Vagina (tissue), 2 donors: ENCODE data around the gene SH3RF1. TPM values are rescaled to one million over a fixed set of nuclear protein-coding genes. Genes with fewer than 3 reads are reported as not detected.

Experiments used
- DNase-seq, 2 donors: peaks; one replicate each; pipeline ENCODE4 v3.0.0-alpha.2; 2017; ENCODE audit errors: extremely low spot score in 2 of 2
- H3K27ac ChIP-seq: fragments of 200-600 bp; sonication (generic); one replicate; pipeline ENCODE4 v1.5.1; 2019
- H3K27me3 ChIP-seq: fragments of 200-600 bp; sonication (generic); one replicate; pipeline ENCODE4 v1.5.1; 2019
- H3K36me3 ChIP-seq, 2 donors: fragments of 200-600 bp; sonication (generic); one replicate each; pipeline ENCODE4 v1.5.1; 2017 to 2019
- H3K4me1 ChIP-seq: fragments of 200-600 bp; sonication (generic); one replicate; pipeline ENCODE4 v1.5.1; 2019
- H3K4me3 ChIP-seq, 2 donors: fragments of 200-600 bp; sonication (generic); 1 replicate in 1 of 2; 2 replicates in 1 of 2; pipeline ENCODE4 v1.5.1; 2016 to 2019
- H3K9me3 ChIP-seq: fragments of 200-600 bp; sonication (generic); one replicate; pipeline ENCODE4 v1.5.1; 2019
- CTCF ChIP-seq, 3 experiments: fragments of 450-650 bp in 2 of 3; fragments of 200-600 bp in 1 of 3; sonication (generic) in 1 of 3; IDR thresholded peaks; one replicate each; pipeline ENCODE4 v1.5.1; 2017 to 2019; ENCODE audit warnings: antibody characterized with exemption in 3 of 3, mild to moderate bottlenecking in 2 of 3, moderate library complexity in 2 of 3
- POLR2A ChIP-seq, 2 donors: fragments of 450-650 bp; IDR thresholded peaks; one replicate each; pipeline ENCODE4 v1.6.1; 2017; ENCODE audit warnings: antibody characterized with exemption in 2 of 2, mild to moderate bottlenecking in 2 of 2, moderate library complexity in 2 of 2
- POLR2AphosphoS5 ChIP-seq, 2 donors: sonication (generic); formaldehyde crosslinking; IDR thresholded peaks; one replicate each; pipeline ENCODE4 v1.9.0; 2017; ENCODE audit warnings: antibody characterized with exemption in 2 of 2, mild to moderate bottlenecking in 2 of 2, low read depth in 1 of 2; ENCODE audit not compliant: insufficient read depth in 1 of 2
- intact Hi-C: fragments of 100-400 bp; cut with DNase I; formaldehyde crosslinking; loops from one replicate; pipeline ENCODE4 v1.15.1; 2023
- total RNA-seq: library from RNA; depleted of rRNA; stranded (reverse); fragments of >200 nt; gene quantifications from one replicate; pipeline ENCODE4 v1.2.3, GENCODE V29; 2016

Gene SH3RF1
- total RNA-seq, 1 donor from 2014 or later = 16.0 TPM

GRCh38 chr4:169312690-169313422 lies 42.1 kb upstream of the SH3RF1 start:
- Histone ChIP-seq H3K4me1 (peaks cover 11% of the 10 kb centered on the region), H3K27ac (no peak overlapping the region), H3K4me3 (no peak overlapping the region), H3K9me3 (no peaks in the 10 kb centered on the region), H3K36me3 (no peaks in the 10 kb centered on the region), H3K27me3 (no peaks in the 10 kb centered on the region)
- intact Hi-C loops = no loop called here
- TF ChIP-seq CTCF (IDR thresholded peaks at IDR 0.05) (no peak), POLR2A (IDR thresholded peaks at IDR 0.05) (no peak), POLR2AphosphoS5 (IDR thresholded peaks at IDR 0.05; ENCODE audit: insufficient read depth in 1 of 2, low read depth in 1 of 2) (no peak)
- no peak for DNase-seq

GRCh38 chr4:169311643-169312365 lies 41.0 kb upstream of the SH3RF1 start:
- no peak for DNase-seq
- no peaks in the 10 kb centered on the region for H3K36me3 ChIP-seq
- intact Hi-C loops = no loop called here
- TF ChIP-seq CTCF (IDR thresholded peaks at IDR 0.05) (peak in 1 of 3 experiments; percentile 17), POLR2AphosphoS5 (IDR thresholded peaks at IDR 0.05; ENCODE audit: insufficient read depth in 1 of 2, low read depth in 1 of 2) (no peak)
- no peaks in the 10 kb centered on the region for H3K9me3 ChIP-seq
- H3K27ac ChIP-seq = no peak overlapping the region
- H3K27me3 ChIP-seq = no peaks in the 10 kb centered on the region
- no peak overlapping the region for H3K4me3 ChIP-seq
- peaks cover 11% of the 10 kb centered on the region for H3K4me1 ChIP-seq

- Histone ChIP-seq H3K36me3 (no peaks in the 10 kb centered on the region), H3K4me1 (peaks cover 3% of the 10 kb centered on the region), H3K4me3 (no peak overlapping the region), H3K27me3 (no peaks in the 10 kb centered on the region), H3K27ac (no peak overlapping the region), H3K9me3 (no peaks in the 10 kb centered on the region)
- TF ChIP-seq CTCF (IDR thresholded peaks at IDR 0.05) (no peak), POLR2AphosphoS5 (IDR thresholded peaks at IDR 0.05; ENCODE audit: insufficient read depth in 1 of 2, low read depth in 1 of 2) (no peak), POLR2A (IDR thresholded peaks at IDR 0.05) (no peak)
- intact Hi-C loops = no loop called here
- DNase-seq = no peak
Measured at GRCh38 chr4:169309326-169309967, 38.7 kb upstream of the SH3RF1 start.

DNA sequence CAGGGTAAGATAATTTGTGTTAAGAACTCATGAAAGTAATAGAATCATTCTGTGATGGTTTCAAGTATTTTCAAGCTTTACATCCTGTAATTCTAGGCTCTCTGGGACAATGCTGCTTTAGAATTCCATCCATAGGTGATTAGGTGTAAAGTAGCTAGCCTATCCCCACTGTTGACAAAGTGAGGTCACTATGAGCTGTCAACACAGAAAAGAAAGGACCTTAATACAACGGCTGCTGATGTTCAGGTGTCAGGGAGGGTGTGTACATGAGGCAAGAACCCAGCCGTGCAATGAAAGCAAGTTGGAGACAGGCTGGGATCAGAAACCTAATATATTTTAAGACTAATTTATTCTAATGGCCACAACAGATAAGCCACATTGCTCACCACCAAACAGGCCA lies 36.8 kb upstream of the SH3RF1 start:
- intact Hi-C loops = no loop called here
- H3K4me3 ChIP-seq = no peak overlapping the region
- H3K36me3 ChIP-seq = no peaks in the 10 kb centered on the region
- H3K9me3 ChIP-seq = no peaks in the 10 kb centered on the region
- no peaks in the 10 kb centered on the region for H3K27me3 ChIP-seq
- TF ChIP-seq CTCF (IDR thresholded peaks at IDR 0.05) = no peak
- no peak for TF ChIP-seq POLR2A (IDR thresholded peaks at IDR 0.05)
- TF ChIP-seq POLR2AphosphoS5 (IDR thresholded peaks at IDR 0.05; ENCODE audit: insufficient read depth in 1 of 2, low read depth in 1 of 2) = no peak
- H3K4me1 ChIP-seq = no peaks in the 10 kb centered on the region
- DNase-seq = no peak
- no peak overlapping the region for H3K27ac ChIP-seq
